GM19324 (cell line): Measurements from ENCODE around the gene PM20D2.
A peak's percentile ranks its signal among the peaks of the same experiment; 100 is the strongest.

ENCODE experiments used
- ATAC-seq: cut with Tn5 transposase; IDR thresholded peaks from one replicate; pipeline ENCODE4 v1.9.1; 2021; ENCODE audit warnings: mild to moderate bottlenecking, moderate library complexity; ENCODE audit not compliant: unreplicated experiment, low FRiP score

Gene PM20D2

GRCh38 chr6:89144354-89144906, 1.4 kb upstream of the PM20D2 start:
- ATAC-seq, result no peak

GRCh38 chr6:89145091-89145955, 532 bp upstream of the PM20D2 start:
- ATAC-seq, result peak; percentile 26

- ATAC-seq, result no peak
These were observed 1.2 kb downstream of the PM20D2 start for GRCh38 chr6:89146718-89147700.

- no peak for ATAC-seq
These were observed 2.3 kb downstream of the PM20D2 start for GRCh38 chr6:89148016-89148750.

- no peak for ATAC-seq
These were observed 8.3 kb downstream of the PM20D2 start for GRCh38 chr6:89154131-89154530.

- ATAC-seq, result no peak
These were observed 14.7 kb downstream of the PM20D2 start for GRCh38 chr6:89160331-89161092.

- ATAC-seq, result no peak
These were observed 15.6 kb downstream of the PM20D2 start for GRCh38 chr6:89161326-89162046.

GRCh38 chr6:89162047-89162371, 16.2 kb downstream of the PM20D2 start:
- no peak for ATAC-seq

GRCh38 chr6:89172131-89172530, 26.3 kb downstream of the PM20D2 start:
- no peak for ATAC-seq

GRCh38 chr6:89173634-89174033, 27.8 kb downstream of the PM20D2 start:
- ATAC-seq, result no peak

GRCh38 chr6:89180112-89180511, 34.3 kb downstream of the PM20D2 start:
- no peak for ATAC-seq

GRCh38 chr6:89180971-89181370, 35.1 kb downstream of the PM20D2 start:
- no peak for ATAC-seq

GRCh38 chr6:89183294-89183693, 37.4 kb downstream of the PM20D2 start:
- ATAC-seq, result no peak

GRCh38 chr6:89184344-89184743, 38.5 kb downstream of the PM20D2 start:
- no peak for ATAC-seq

- no peak for ATAC-seq
These were observed 40.9 kb downstream of the PM20D2 start for GRCh38 chr6:89186762-89187161.

GRCh38 chr6:89187504-89187903, 41.6 kb downstream of the PM20D2 start:
- no peak for ATAC-seq

GRCh38 chr6:89190741-89191140, 44.9 kb downstream of the PM20D2 start:
- no peak for ATAC-seq

- ATAC-seq, result no peak
These were observed 48.7 kb downstream of the PM20D2 start for GRCh38 chr6:89194559-89194958.

- no peak for ATAC-seq
These were observed 51.3 kb downstream of the PM20D2 start for GRCh38 chr6:89197141-89197540.
